Activated effector memory CD4-positive, alpha-beta T cell treated with anti-CD3 and anti-CD28 coated beads, Interleukin-2, amount 50 U/mL, for 16 hours (primary cell): Measurements from ENCODE around the gene TSPAN31.

Experiments
- DNase-seq: peaks from one replicate; pipeline ENCODE4 v3.0.0-alpha.2; 2020

Gene TSPAN31

DNA sequence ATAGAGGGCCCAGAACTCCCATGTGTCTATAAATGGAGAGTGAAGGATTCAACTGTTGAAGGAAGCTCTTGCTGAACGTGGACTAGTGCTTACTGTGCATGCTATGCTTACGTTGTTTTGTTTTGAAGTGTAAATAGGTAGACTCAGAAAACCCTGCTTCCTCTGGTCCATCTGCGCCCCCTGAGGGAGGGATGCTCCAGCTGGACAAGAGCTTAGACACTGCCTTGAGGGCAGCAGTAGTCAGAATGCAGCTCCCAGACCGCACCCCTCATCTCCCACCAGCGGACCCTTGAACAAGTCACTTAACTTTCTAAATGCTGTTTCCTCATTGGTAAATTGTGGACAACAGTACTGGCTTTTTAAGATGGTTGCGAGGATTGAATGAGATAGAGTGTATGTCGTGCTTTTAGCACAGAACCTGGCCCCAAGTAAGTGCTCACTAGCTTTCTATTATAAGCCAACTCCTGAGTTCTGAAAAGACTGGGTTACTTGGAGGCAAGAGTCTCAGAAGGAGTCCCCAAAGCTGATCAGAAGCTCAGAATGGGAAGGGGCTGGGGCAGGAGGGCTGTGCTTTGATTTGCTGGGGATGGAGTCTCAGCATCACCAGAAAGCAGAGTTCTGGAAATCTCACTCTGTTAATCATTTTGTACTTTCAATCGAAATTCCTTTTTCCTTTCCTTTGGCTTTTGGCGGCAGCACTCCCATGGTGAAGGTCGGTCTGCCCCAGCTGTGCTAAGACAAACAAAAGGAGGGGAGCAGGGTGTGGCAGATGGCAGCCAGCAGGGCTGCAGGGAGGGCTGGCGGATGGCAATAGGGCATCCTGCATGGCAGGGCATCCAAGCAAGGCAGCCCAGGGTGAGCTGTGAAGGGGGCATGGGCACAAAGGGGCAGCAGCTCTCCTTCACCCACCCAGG is 21.9 kb upstream of the TSPAN31 start:
- DNase-seq = no peak

DNA sequence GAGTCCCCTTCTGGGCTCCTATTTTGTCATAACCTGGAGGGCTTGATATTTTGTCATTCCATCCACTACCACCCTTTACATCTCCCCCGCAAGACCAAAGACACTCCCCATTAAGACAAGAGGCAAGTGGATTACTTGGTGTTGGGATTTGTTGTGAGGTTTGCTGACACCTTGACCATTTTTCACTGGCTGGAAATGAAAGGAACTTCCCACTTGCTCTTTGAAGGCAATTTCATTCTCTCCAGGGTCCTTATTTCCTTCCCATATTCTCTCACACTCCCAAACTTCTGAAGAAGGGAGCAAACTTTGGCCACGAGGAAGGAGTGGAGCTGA is 21.2 kb upstream of the TSPAN31 start:
- DNase-seq = no peak

- no peak for DNase-seq
These were observed 20.6 kb upstream of the TSPAN31 start for GRCh38 chr12:57724003-57724935.

DNA sequence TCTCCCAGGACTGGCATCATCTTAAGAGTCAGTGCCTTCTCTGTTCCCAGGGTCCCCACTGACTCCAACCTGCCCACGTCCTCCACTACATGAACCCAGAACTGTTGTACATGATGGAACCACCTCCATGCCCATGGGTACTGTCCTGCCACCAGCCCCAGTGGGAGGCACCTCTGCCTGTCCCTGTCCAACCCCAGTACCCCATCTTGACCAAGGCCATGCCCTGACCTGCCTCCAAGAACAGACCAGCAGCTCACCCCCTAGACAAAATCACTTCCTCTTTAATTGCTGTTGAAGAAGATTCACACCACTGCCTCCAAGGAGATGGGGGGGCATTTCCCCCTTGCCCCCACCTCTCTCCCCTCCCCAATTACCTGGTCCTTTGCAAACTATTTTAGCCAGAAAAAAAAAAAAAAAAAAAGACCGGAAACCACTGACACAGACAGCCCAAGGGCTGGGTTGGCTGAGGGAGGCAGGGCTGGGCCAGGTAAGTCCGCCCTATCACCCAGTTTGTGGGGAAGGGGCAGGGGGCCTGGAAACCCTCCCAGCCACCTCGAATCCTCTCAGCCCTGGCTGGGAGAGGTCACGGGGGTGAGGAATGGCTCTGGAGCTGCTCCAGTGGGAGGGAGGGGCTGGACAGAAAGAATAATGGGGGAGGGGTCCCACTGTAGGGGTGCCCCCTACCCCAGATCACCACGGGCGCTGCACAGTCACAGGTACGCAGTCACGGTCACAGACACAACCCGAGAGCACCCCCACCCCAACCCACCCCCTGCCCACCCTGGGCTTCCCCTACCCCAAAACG is 19.7 kb upstream of the TSPAN31 start:
- no peak for DNase-seq

GRCh38 chr12:57725851-57726150 is 19.0 kb upstream of the TSPAN31 start:
- DNase-seq = no peak

GRCh38 chr12:57726151-57726883 is 18.5 kb upstream of the TSPAN31 start:
- no peak for DNase-seq

GRCh38 chr12:57726884-57727757 is 17.7 kb upstream of the TSPAN31 start:
- no peak for DNase-seq

DNA sequence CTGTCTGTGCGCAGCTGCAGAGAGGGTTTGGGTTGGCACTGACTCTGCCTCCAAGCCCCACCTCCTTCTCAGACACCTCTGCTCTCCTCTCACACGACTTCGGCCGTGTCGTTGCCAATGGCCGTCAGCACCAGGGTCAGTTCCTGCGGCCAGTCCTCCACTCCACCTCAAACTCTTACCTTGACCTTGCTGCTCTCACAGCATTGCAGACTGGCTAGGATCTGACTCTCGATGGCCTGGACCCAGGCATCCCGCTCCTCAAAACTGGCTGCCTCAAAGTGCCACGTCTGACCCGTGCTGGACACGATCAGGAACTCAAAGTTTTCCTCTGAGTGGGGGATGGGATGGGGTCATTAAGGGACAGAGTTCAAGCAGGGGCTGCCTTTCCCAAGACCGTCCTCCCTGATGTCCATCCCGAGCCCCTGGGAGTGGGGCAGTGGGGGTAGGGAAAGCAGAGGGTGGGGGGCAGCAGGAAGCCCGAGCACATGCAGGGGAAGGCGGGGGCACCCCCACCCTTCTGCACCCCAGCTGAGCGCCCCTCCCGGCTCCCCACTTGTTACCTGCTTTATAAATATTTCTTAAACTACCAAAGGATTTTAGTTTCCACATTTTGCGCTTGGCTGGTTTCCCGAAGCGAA is 17.0 kb upstream of the TSPAN31 start:
- DNase-seq = no peak

DNA sequence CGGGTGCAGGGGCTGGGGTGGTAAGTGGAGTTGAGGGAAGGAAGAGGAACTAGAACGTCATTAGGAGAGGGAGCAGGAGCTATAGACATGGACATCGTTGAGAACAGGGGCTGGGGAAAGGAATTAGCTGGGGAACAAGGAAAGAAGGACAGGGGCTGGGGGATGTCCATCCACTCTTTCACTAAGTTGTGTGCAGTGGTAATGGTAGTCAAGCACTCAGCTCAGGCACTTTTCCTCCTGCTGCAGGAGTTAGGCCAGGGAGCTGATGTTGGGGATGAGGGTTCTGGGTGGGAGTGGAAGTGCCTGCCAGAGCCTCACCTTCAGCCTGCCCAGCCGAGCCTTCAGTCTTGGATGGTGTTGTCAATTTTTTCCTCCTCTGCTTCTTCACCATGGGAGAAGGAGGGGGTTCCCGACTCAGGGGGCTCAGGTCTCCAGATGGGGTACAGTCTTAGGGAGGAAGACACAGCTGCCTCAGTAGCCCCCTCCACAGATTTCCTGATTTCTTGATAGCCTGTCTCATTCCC is 15.5 kb upstream of the TSPAN31 start:
- DNase-seq = no peak

DNA sequence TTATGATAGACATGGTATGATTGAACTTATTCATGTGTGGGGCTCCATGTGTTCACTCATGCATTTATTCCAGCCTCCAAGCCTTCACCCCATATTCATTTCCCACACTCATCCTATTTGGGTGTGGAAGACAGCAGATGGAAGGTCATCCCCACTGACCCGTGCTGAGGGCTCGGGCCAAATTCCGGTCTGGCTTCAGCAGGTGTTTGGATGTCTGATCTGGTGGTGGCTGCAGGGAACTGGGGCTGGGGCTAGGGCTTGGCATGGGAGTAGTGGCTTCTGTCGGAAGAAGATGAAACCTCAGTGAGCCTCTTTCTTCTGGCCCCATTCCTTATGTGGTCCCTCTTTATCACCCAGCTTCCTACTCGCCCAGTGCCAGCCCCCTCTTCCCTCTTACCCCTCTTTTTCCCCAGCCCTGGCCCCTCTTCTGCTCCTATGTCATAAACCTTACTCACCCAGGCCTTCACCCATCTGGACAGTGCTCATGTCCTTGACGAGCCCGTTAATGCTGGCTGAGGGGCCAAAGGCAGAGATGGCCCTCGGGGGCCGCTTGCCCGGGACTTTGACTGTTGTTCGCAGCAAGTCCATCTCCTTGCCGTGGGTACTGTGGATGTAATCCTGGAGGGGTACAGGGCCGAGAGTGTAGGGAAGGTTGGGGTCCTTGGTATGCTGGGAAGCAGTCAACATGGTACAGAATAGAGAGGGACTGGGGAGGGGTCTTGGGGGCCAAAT is 14.3 kb upstream of the TSPAN31 start:
- no peak for DNase-seq

- no peak for DNase-seq
These were observed 13.3 kb upstream of the TSPAN31 start for GRCh38 chr12:57731411-57732080.

DNA sequence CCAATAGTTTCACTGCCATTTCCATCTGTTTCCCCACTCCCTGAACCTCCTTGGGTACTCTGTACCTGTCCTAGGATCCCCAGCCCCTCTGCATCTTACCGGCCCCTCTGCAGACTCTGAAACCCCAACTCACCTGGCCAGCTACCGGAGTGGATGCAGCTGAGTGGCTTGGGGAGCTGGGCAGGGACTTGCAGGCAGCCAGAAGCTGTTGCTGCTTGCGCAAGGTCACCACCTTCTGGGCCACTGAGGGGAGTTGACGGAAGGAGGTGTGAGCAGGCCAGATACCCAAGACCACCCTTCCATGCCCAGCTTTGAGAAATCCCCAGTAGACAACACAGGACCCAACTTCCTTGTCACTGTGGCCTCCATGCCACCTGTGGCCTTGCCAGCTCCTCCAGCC is 12.6 kb upstream of the TSPAN31 start:
- DNase-seq = peak; percentile 48

DNA sequence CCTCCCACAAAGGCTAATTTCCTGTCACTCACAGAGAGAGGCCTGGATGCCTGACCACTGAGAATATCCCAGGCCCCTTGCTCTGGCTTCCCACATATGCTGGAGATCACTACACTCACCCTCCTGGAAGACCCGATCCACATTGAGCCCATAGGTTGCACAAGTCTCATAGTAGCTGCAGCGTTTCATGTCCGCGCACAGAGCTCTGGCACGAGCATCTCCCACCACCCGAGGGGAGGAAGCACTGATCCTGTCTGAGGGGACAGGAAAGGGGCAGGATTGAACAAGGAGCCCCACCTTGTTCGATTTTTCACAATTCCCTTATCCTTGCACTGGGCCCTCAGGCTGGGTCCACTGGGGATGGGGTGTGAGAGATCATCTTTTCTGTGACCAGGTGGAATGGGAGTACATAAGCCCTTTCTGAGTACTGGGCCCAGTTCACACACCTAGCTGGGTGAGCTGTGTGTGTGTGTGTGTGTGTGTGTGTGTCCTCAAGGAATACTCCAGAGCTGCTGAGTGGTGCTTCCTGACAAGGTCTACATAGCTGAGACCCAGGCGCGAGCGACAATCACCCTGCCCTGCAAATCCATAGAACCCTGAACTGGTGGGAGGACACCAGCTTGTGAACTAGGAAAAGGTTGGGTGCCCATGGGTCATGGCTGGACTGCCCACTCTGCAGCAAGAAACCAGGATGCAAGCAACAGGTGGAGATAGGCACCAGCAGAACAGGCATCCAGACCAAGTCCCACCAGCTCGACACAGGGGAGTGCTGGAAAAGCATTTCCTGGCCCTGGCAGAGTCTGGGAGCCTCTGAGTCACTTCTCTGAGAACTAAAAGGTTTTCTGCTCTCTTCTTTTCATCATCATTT is 11.9 kb upstream of the TSPAN31 start:
- DNase-seq = peak; percentile 48

DNA sequence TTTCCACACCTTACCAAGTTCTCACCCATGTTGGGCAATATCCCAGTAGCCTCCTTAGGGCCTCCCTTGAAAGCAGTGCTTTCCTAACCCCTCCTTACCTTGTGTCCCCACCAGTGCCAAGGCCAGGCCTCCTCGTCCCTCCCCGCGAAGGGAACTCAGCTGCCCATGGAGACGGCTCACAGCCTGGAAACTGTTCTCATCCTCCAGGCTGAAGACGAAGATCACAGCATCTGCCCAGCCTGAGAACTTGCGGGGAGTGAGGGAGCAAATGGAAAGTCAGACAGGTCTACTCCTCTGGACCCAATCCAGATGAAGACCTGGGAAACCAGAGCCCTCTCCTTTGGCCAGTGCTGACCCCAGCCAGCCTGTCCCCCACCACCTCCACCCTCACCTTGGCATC is 10.9 kb upstream of the TSPAN31 start:
- no peak for DNase-seq

GRCh38 chr12:57734591-57734990 is 10.2 kb upstream of the TSPAN31 start:
- DNase-seq = no peak

- no peak for DNase-seq
These were observed 9.5 kb upstream of the TSPAN31 start for GRCh38 chr12:57735198-57735855.

DNA sequence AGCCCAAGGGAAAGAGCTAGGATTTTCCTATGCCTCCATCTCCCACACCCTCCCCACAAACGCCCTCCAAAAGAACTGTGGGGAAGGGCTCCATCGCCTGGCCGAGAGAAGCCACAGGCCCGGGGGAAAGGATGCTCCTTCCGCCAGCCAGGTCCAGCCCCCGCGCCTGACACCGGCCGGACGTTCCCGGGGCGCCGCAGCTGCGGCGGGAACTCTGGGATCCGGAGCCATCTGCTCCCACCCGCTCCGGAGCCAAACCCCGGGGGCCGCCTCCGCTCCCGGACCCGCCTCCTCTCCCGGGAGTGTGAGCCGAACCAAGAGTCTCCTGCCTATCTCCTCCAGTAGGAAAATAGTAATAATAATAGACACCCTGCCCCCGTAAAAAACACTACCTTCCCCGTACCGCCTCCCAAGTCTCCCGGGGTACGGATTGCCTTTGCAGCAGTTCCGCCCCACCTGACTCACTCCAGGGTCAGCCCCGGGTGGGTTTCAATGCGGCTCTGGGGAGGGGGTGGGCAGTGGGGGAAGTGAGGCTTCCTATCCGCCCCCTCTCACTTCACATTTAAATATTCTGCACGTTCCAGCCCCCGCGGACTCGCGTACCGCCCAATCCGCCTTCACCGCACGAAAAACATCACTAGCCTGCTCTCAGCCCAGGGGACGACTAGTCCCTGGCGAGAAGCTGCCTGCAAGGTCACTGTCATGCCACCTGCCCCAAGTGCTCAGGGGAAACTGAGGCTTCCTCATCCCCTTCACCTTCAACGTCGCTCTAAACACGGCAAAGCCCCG is 8.7 kb upstream of the TSPAN31 start:
- DNase-seq = no peak
